Activated CD4-positive, alpha-beta memory T cell treated with anti-CD3 and anti-CD28 coated beads, Interleukin-2, amount 10 ng/mL, durations not matched to agents 7 days and 5 days (primary cell): ENCODE results near the gene AKAP1. TPM values are rescaled to one million over a fixed set of nuclear protein-coding genes. Genes with fewer than 3 reads are reported as not detected.
A peak's percentile ranks its signal among the peaks of the same experiment; 100 is the strongest.

Source experiments
- CTCF ChIA-PET: fragments of 350-600 bp; sonication (Branson Sonifier 250); formaldehyde crosslinking; loops from one replicate; lab custom pipeline; 2021; ENCODE audit warnings: antibody characterized with exemption, inconsistent platforms; lab: Charles Lee
- POLR2A ChIA-PET: fragments of 350-600 bp; sonication (Branson Sonifier 250); formaldehyde crosslinking; loops from one replicate; lab custom pipeline; 2021; ENCODE audit warnings: antibody characterized with exemption; lab: Charles Lee
- DNase-seq: peaks from one replicate; pipeline ENCODE4 v3.0.0-alpha.2; 2020
- H3K27ac Mint-ChIP-seq: one replicate; pipeline ENCODE4 v1.8.0; 2021; ENCODE audit warnings: mild to moderate bottlenecking, mixed read lengths
- H3K27me3 Mint-ChIP-seq: one replicate; pipeline ENCODE4 v1.8.0; 2021; ENCODE audit warnings: mixed read lengths
- H3K36me3 Mint-ChIP-seq: one replicate; pipeline ENCODE4 v1.8.0; 2021; ENCODE audit warnings: low read depth, mixed read lengths
- H3K4me1 Mint-ChIP-seq: one replicate; pipeline ENCODE4 v1.8.0; 2021; ENCODE audit warnings: mixed read lengths
- H3K4me3 Mint-ChIP-seq: one replicate; pipeline ENCODE4 v1.8.0; 2021; ENCODE audit warnings: mild to moderate bottlenecking, mixed read lengths
- H3K9me3 Mint-ChIP-seq: one replicate; pipeline ENCODE4 v1.8.0; 2021; ENCODE audit warnings: mixed read lengths
- total RNA-seq, 2 experiments: library from RNA; stranded (reverse); gene quantifications; one replicate each; pipeline ENCODE4 v1.2.3, GENCODE V29; 2021

Gene AKAP1
- total RNA-seq, 2 experiments from 2014 or later = 19.9 to 22.4 TPM

DNA sequence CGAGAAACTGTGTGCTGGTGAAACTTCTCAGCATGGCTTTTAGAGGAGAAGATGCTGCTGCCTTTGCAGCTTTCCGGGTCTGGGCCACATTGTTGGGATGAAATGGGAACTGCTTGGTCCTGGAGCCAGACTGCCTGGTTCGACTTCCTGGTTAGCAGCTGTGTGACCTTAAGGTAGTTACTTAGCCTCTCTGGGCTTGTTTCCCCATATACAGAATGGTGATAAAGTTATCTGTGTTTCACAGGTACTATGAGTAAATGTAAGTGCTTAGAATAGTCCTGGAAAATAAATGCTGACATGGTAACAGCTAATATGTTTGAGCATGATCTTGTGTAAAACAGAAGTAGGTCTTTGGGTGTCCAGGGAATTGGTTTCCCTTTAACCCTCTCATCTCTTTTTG, 26.3 kb downstream of the AKAP1 start:
- H3K9me3 Mint-ChIP-seq = no peaks in the 10 kb centered on the region
- POLR2A ChIA-PET = no interaction called here

GRCh38 chr17:57113011-57113410, 28.0 kb downstream of the AKAP1 start:
- no peaks in the 10 kb centered on the region for H3K4me1 Mint-ChIP-seq
- H3K4me3 Mint-ChIP-seq = no peak overlapping the region
- CTCF ChIA-PET = interaction anchor here (0.7 to 1.3 kb wide), 3 partner anchors 42 to 883 kb away, joined by 3 read pairs; no protein-coding TSS in a partner anchor
- H3K9me3 Mint-ChIP-seq = no peaks in the 10 kb centered on the region
- H3K27ac Mint-ChIP-seq = no peak overlapping the region
- peaks cover 34% of the 10 kb centered on the region for H3K36me3 Mint-ChIP-seq
- no peaks in the 10 kb centered on the region for H3K27me3 Mint-ChIP-seq
- POLR2A ChIA-PET = no interaction called here
- DNase-seq = no peak

More for the DNA sequence above, 26.3 kb downstream of the AKAP1 start:
- Mint-ChIP-seq H3K4me3 (no peak overlapping the region), H3K36me3 (peaks cover 24% of the 10 kb centered on the region), H3K4me1 (no peaks in the 10 kb centered on the region), H3K27me3 (no peaks in the 10 kb centered on the region), H3K27ac (no peak overlapping the region)
- CTCF ChIA-PET = no interaction called here
- no peak for DNase-seq

GRCh38 chr17:57113656-57114055, 28.6 kb downstream of the AKAP1 start:
- Mint-ChIP-seq H3K4me3 (no peak overlapping the region), H3K4me1 (no peaks in the 10 kb centered on the region), H3K27ac (no peak overlapping the region), H3K9me3 (no peaks in the 10 kb centered on the region), H3K27me3 (no peaks in the 10 kb centered on the region), H3K36me3 (peaks cover 40% of the 10 kb centered on the region)
- ChIA-PET POLR2A (no interaction called here), CTCF (interaction anchor here (0.6 to 1.3 kb wide), 3 partner anchors 11 to 593 kb away, joined by 3 read pairs; no protein-coding TSS in a partner anchor)
- DNase-seq = no peak

DNA sequence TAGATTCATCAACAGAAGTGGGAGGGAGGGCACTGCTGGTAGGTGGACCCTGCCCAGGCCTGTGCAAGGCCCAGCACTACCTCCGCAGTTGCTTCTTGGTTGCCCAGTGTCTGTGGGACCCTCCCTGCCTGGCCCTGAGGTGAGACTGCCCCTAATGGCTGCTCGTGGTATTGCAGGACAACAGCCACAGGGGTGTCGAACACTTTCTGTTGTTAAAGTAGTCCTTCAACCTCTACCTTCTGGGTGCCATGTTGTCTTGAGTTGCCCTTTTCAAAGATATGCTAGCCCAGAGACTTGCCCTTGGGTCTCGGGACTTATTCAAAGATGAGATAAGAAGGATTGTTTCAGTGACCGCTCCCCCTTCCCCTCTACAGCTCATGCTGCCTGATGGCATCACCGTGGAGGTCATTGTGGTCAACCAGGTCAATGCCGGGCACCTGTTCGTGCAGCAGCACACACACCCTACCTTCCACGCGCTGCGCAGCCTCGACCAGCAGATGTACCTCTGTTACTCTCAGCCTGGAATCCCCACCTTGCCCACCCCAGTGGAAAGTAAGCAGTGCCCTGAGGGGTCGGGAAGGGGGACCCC, 29.1 kb downstream of the AKAP1 start:
- Mint-ChIP-seq H3K4me1 (no peaks in the 10 kb centered on the region), H3K9me3 (no peaks in the 10 kb centered on the region), H3K27me3 (no peaks in the 10 kb centered on the region), H3K4me3 (no peak overlapping the region), H3K27ac (no peak overlapping the region), H3K36me3 (peaks cover 45% of the 10 kb centered on the region)
- CTCF ChIA-PET = interaction anchor here (0.6 to 1.3 kb wide), 2 partner anchors 10 to 43 kb away, joined by 3 read pairs; no protein-coding TSS in a partner anchor
- peak; percentile 64 for DNase-seq
- POLR2A ChIA-PET = no interaction called here

DNA sequence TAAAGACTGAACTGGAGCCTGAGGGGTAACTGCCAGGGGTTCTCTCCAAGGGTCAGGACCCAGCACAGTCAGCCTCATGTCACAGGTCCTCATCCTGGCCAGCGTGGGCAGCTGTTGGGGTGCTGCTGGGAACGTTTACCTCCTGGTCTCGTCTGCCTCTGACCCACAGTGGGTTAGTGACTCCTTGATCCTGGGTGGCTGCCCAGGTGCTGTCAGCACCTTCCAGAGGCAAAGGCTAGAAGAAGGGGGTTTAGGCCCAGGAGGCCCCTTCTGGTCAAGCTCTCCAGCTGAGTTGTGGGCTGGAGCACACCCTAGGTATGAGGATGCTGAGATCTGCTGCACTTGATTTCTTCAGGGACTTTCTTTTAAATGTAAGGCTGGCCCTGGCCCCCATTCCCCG, 30.3 kb downstream of the AKAP1 start:
- Mint-ChIP-seq H3K27me3 (no peaks in the 10 kb centered on the region), H3K4me1 (no peaks in the 10 kb centered on the region), H3K9me3 (no peaks in the 10 kb centered on the region), H3K4me3 (no peak overlapping the region), H3K27ac (no peak overlapping the region), H3K36me3 (peaks cover 49% of the 10 kb centered on the region)
- ChIA-PET CTCF (no interaction called here), POLR2A (no interaction called here)
- no peak for DNase-seq

DNA sequence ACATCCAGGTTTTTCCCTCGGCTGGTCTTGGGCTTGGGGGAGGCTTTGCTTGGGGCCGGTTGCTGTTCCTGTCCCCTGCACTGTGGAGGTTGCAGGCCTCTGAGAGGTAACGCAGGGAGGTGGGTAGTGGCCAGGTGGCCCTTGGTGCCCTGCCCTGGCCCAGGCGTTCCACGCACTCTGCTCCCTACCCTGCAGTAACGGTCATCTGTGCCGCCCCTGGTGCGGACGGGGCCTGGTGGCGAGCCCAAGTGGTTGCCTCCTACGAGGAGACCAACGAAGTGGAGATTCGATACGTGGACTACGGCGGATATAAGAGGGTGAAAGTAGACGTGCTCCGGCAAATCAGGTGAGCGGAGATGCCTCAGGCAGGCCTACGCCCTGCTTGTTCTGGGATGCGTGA, 30.9 kb downstream of the AKAP1 start:
- Mint-ChIP-seq H3K9me3 (no peaks in the 10 kb centered on the region), H3K36me3 (peaks cover 52% of the 10 kb centered on the region), H3K4me3 (no peak overlapping the region), H3K27me3 (no peaks in the 10 kb centered on the region), H3K27ac (no peak overlapping the region), H3K4me1 (no peaks in the 10 kb centered on the region)
- DNase-seq = no peak
- POLR2A ChIA-PET = no interaction called here
- CTCF ChIA-PET = no interaction called here

- Mint-ChIP-seq H3K4me1 (no peaks in the 10 kb centered on the region), H3K4me3 (no peak overlapping the region), H3K27ac (no peak overlapping the region), H3K27me3 (no peaks in the 10 kb centered on the region), H3K36me3 (peaks cover 47% of the 10 kb centered on the region), H3K9me3 (no peaks in the 10 kb centered on the region)
- ChIA-PET CTCF (no interaction called here), POLR2A (no interaction called here)
- no peak for DNase-seq
These were observed 32.8 kb downstream of the AKAP1 start for GRCh38 chr17:57117798-57118197.

GRCh38 chr17:57120814-57121213, 35.8 kb downstream of the AKAP1 start:
- DNase-seq = no peak
- ChIA-PET POLR2A (no interaction called here), CTCF (interaction anchor here (0.9 kb wide), 1 partner anchor 11 kb away, joined by 3 read pairs; no protein-coding TSS in a partner anchor)
- no peaks in the 10 kb centered on the region for H3K27me3 Mint-ChIP-seq
- peaks cover 36% of the 10 kb centered on the region for H3K36me3 Mint-ChIP-seq
- H3K9me3 Mint-ChIP-seq = no peaks in the 10 kb centered on the region
- H3K27ac Mint-ChIP-seq = no peak overlapping the region
- no peaks in the 10 kb centered on the region for H3K4me1 Mint-ChIP-seq
- H3K4me3 Mint-ChIP-seq = no peak overlapping the region

- peaks cover 4% of the 10 kb centered on the region for H3K4me1 Mint-ChIP-seq
- CTCF ChIA-PET = interaction anchor here (0.7 to 1.0 kb wide), 3 partner anchors 12 to 712 kb away, joined by 3 read pairs; no protein-coding TSS in a partner anchor
- no peaks in the 10 kb centered on the region for H3K27me3 Mint-ChIP-seq
- H3K36me3 Mint-ChIP-seq = peaks cover 30% of the 10 kb centered on the region
- POLR2A ChIA-PET = no interaction called here
- DNase-seq = no peak
- no peaks in the 10 kb centered on the region for H3K9me3 Mint-ChIP-seq
- no peak overlapping the region for H3K27ac Mint-ChIP-seq
- no peak overlapping the region for H3K4me3 Mint-ChIP-seq
These were observed 36.4 kb downstream of the AKAP1 start for GRCh38 chr17:57121308-57122042.

GRCh38 chr17:57124053-57124452, 39.0 kb downstream of the AKAP1 start:
- H3K4me1 Mint-ChIP-seq = peaks cover 5% of the 10 kb centered on the region
- DNase-seq = no peak
- no peak overlapping the region for H3K4me3 Mint-ChIP-seq
- no peak overlapping the region for H3K27ac Mint-ChIP-seq
- POLR2A ChIA-PET = no interaction called here
- no peaks in the 10 kb centered on the region for H3K9me3 Mint-ChIP-seq
- peaks cover 11% of the 10 kb centered on the region for H3K36me3 Mint-ChIP-seq
- CTCF ChIA-PET = no interaction called here
- H3K27me3 Mint-ChIP-seq = no peaks in the 10 kb centered on the region

DNA sequence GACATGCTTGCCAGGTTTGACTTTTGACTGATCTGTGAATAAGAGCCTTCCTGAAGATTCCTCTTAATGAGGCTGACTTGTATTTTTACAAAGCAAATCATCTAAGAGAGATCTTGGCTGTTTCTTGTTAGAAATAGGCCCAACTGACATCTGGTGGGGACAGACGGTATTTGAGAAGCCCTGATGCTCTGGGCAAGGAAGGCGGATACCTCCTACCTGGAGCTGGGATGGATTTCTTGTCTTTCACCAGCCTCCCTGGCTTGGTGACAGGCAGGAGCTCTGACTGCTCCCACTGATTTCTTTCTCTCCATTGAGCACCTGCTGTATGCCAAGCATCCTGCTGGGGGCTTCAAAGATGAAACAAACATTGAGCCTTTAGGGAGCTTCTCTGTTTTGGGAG, 40.4 kb downstream of the AKAP1 start:
- ChIA-PET CTCF (interaction anchor here (1.2 kb wide), 1 partner anchor 52 kb away, joined by 3 read pairs; no protein-coding TSS in a partner anchor), POLR2A (interaction anchor here (1.2 kb wide), 1 partner anchor 18 kb away, joined by 3 read pairs; no protein-coding TSS in a partner anchor)
- DNase-seq = no peak
- H3K27me3 Mint-ChIP-seq = no peaks in the 10 kb centered on the region
- H3K27ac Mint-ChIP-seq = no peak overlapping the region
- H3K36me3 Mint-ChIP-seq = peaks cover 6% of the 10 kb centered on the region
- H3K4me1 Mint-ChIP-seq = peaks cover 5% of the 10 kb centered on the region
- no peaks in the 10 kb centered on the region for H3K9me3 Mint-ChIP-seq
- H3K4me3 Mint-ChIP-seq = no peak overlapping the region

- Mint-ChIP-seq H3K9me3 (no peaks in the 10 kb centered on the region), H3K4me3 (no peak overlapping the region), H3K4me1 (peaks cover 5% of the 10 kb centered on the region), H3K27ac (no peak overlapping the region), H3K27me3 (no peaks in the 10 kb centered on the region), H3K36me3 (peaks cover 3% of the 10 kb centered on the region)
- CTCF ChIA-PET = no interaction called here
- no peak for DNase-seq
- POLR2A ChIA-PET = interaction anchor here (1.2 kb wide), 1 partner anchor 18 kb away, joined by 3 read pairs; no protein-coding TSS in a partner anchor
These were observed 40.8 kb downstream of the AKAP1 start for GRCh38 chr17:57125866-57126265.

GRCh38 chr17:57130708-57131461, 45.8 kb downstream of the AKAP1 start:
- Mint-ChIP-seq H3K36me3 (no peaks in the 10 kb centered on the region), H3K4me3 (no peak overlapping the region), H3K27me3 (no peaks in the 10 kb centered on the region), H3K9me3 (no peaks in the 10 kb centered on the region), H3K27ac (no peak overlapping the region), H3K4me1 (peaks cover 7% of the 10 kb centered on the region)
- DNase-seq = peak; percentile 82
- POLR2A ChIA-PET = no interaction called here
- CTCF ChIA-PET = interaction anchor here (3.1 kb wide), 1 partner anchor 616 kb away, joined by 16 read pairs; no protein-coding TSS in a partner anchor
